Globus pallidus (tissue), 1 donor: ENCODE measurements around the gene SMYD2.

Experiments used
- DNase-seq: peaks from one replicate; pipeline ENCODE4 v3.0.0-alpha.2; 2015; ENCODE audit warnings: low spot score

SMYD2 gene

DNA sequence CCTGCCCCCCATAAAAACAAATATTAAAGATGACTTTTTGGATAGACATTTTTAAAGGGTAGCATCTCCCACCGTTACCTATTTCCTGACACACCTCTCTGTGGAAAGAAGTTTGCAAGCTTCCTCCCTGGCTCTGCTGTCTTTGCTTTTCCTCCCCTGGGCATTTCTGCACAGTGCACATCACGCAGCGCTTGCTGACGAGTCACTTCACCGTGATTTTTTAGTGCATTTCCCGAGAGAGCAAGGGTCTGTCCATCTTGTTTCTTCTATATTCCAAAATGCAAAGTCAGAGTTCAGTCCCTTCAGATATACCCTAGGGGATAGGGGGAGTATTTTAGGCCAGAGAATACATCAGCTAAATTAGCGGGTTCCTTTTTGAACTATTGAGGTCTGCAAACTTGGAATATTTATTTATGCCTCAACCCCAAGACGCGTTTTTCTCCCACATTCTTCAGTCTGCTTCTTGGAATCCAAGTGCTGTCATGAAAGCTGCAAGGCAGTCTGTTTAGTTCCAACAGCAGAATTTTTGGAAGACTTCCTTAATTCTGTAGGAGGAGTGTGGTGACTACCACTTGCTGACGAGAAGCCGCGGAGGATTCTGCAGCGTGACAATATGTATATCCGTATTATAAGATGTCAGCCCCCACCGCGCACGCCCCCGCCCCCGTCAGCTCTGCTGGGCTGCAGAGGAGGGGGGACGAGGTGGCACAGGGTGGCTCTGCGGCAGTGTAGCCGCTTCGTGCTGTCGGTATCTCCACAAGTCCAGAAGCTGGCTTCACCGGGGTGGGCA, 22.4 kb downstream of the SMYD2 start:
- DNase-seq, result no peak

- no peak for DNase-seq
Observed at GRCh38 chr1:214305164-214305751, 24.3 kb downstream of the SMYD2 start.

DNA sequence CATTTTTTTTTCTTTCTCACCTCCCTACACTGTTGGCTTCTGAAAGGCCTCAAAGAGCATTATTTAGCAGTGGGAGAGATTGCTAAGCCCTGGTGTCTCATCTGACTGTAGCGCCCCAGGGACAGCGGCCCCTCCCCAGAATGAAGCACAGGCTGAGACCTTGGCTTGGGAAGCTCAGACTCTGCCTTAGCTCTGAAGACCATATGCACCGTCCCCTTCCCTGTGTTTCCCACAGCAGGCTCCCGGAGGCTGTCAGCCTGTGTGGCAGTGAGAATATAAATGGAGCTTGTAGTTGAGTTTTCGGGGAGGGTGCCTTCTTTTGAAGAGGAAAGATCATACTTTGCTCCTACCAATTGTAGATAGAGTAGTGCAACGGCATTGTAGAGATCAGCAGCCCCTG, 25.3 kb downstream of the SMYD2 start:
- DNase-seq, result no peak

DNA sequence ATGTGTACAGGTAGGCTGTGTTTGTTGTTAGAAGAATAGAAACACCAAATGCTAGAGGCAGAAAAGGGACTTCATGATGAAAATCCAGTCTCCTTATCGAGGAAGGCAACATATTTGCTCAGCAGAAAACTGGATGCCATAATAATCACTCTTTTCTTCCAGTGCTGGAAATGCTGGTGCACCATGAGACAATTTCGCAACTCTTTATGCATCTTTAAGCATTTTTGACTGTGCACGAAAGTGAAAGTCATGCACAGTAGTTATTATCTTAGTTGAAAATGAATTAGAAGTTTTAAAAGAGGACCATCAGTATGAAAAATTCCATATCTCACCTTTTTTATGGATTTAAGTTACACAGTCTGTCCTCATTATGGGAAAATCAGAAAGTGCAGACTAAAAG, 29.1 kb downstream of the SMYD2 start:
- no peak for DNase-seq

- no peak for DNase-seq
Observed at GRCh38 chr1:214310777-214311690, 30.1 kb downstream of the SMYD2 start.

DNA sequence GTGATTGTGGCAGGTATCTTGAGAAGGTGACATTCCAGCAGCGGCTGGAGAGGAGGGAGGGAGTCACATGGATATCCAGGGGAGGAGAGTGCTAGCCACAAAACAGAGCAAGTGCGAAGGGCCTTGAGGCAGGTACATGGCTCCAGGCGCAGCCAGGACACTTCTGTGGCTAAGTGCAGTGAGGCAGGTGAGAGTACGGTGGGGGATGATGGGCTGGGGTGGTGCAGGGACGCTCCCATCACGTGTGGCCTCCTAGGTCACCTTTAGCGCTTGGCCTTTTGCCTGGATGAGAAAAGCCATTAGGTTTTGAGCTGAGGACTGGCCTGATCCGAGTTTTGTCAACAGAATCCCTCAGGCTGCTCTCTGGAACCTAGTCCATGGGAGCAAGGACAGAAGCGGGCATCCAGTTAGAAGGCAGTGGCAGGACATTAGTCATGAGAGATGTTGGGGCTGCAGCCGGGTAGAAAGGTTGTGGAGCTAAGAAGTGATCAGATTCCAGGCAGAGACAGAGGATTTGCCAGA, 31.6 kb downstream of the SMYD2 start:
- DNase-seq, result no peak

GRCh38 chr1:214314178-214314843, 33.4 kb downstream of the SMYD2 start:
- no peak for DNase-seq

GRCh38 chr1:214316593-214316992, 35.6 kb downstream of the SMYD2 start:
- no peak for DNase-seq

GRCh38 chr1:214317300-214317699, 36.3 kb downstream of the SMYD2 start:
- no peak for DNase-seq

GRCh38 chr1:214317734-214318133, 36.8 kb downstream of the SMYD2 start:
- DNase-seq, result no peak

GRCh38 chr1:214318356-214318755, 37.4 kb downstream of the SMYD2 start:
- no peak for DNase-seq

- DNase-seq, result no peak
Observed at GRCh38 chr1:214318956-214319736, 38.2 kb downstream of the SMYD2 start.

DNA sequence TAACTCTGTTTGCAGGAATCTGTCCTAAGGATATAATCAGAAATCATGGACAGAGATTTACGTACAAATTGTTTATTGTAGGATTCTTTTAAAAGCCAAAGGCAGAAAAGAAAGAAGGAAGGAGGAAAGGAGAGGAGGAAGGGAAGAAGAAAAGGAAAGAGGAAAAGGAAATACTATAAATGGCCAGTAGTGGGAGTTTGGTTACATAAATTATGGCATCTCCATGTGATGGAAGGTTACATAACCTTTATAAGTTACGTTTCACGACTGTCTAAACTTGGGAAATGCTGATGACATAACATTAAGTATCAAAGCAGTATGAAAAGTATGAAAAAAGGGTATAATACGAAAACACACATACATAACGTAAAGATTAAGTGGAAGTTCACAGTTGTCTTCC, 39.0 kb downstream of the SMYD2 start:
- no peak for DNase-seq

- no peak for DNase-seq
Observed at GRCh38 chr1:214321705-214322453, 40.9 kb downstream of the SMYD2 start.

DNA sequence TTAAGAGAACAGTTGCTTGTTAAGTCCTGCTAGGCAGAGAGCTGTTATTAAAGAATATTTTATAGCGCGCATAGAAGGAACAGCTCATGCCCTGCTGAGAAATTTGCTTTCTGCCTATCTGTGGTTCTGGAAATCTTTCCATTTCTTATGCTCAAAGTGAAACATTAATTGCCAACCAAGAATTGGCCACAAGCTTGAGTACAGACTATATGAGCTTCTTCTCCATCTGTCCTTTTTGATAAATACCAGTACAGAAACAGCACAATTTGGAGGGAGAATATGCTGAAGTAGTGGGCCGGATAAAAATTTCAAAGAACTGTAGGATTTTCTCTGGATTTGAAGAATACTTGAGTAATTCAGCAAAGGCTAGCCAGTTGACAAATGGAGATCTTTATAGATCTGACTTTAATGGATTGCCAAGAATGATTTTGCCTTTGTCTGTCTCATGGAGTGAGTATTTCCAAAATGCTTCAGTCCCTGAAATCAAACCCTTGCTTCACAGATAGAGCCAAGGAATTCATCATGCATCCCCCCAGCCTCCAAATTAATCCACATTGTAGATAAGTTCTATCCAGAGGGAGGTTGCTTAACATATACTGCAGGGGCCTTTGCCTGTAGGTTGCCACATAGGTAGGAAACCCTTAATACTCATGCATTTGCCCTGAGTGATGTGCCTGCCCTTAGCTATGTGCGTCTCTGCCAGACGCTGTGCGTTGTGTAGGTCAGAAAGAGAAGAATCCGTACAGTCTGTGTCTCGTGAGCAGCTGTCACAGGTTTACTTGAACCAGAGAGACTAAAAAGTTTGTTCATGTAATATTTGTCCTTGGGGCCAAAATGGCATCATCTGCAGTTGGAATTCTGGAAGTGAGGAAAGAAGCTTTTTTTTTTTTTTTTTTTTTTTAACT, 44.2 kb downstream of the SMYD2 start:
- DNase-seq, result no peak

DNA sequence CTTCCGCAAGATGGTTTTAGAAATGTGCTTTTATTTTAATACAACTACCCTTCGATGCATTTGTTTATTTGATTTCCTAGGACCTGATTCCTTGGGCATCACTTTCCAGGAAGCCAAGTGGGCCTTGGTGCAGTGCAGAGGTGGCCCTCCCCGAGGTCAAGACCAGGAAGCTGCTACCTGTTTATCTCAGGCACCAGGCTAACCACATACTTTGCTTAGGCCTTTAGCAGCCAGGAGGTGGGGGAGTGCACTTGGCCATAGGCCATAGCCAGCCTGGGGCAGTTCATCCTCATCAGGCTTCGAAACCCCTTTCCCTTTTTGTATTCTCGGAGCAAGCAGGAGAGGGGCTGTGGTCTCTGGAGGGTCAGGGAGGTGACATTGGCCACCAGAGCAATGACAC, 45.4 kb downstream of the SMYD2 start:
- no peak for DNase-seq

DNA sequence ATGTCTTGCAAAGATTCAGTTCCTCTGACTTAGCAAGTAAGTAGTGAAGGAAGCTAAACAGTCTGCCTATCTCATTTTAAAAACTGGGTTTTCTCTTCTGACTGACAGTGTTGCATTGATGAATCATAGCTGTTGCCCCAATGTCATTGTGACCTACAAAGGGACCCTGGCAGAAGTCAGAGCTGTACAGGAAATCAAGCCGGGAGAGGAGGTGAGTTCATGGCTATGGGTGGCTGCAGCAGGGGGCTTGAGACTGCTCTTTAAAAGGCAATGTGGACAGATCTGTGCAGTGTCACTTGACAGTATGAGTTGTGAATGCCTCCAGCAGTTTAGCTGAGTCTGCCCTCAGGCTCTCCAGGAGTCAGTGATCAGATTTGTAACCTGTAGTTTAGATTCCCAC, 46.6 kb downstream of the SMYD2 start:
- no peak for DNase-seq

GRCh38 chr1:214328770-214329469, 48.0 kb downstream of the SMYD2 start:
- DNase-seq, result peak; percentile 69
